HCT116 (cell line): ENCODE measurements around the gene TMEM150A. TPM values are rescaled to one million over a fixed set of nuclear protein-coding genes. Genes with fewer than 3 reads are reported as not detected.

Experiments
- ATAC-seq: fragments of 200-7000 bp; cut with Tn5 transposase; 2 replicates; pipeline ENCODE4 v1.9.1; 2020; ENCODE audit warnings: mild to moderate bottlenecking, moderate library complexity
- BruUV-seq: library from RNA; stranded (reverse); fragments of 400-500 nt; replicated peaks from 2 replicates; lab custom pipeline; 2021; lab: Mats Ljungman, UMichigan
- CTCF ChIA-PET: fragments of 300-600 bp; sonication (Branson Sonifier 250); formaldehyde crosslinking; loops from one replicate; lab custom pipeline; 2021; ENCODE audit warnings: antibody characterized with exemption; lab: Charles Lee
- POLR2A ChIA-PET: fragments of 300-600, 350-600 bp; sonication (Branson Sonifier 250); formaldehyde crosslinking; loops from one replicate; lab custom pipeline; 2021; ENCODE audit warnings: antibody characterized with exemption; lab: Charles Lee
- RAD21 ChIA-PET, 2 experiments: fragments of 300-600 bp; sonication (Branson Sonifier 250); formaldehyde crosslinking; loops; one replicate each; lab custom pipeline; 2023; ENCODE audit warnings: low total read pairs in 2 of 2; ENCODE audit not compliant: uncharacterized antibody in 2 of 2, unreplicated experiment in 2 of 2, low non-redundant PET in 1 of 2; lab: Charles Lee
- DNase-seq: peaks from one replicate; pipeline ENCODE4 v3.0.0-alpha.2; 2010; ENCODE audit warnings: low read depth, low spot score
- H2AFZ ChIP-seq: fragments of 200-600 bp; shearing (Covaris generic), sonication (generic); 2 replicates; pipeline ENCODE4 v1.6.1; 2017; ENCODE audit warnings: low read depth, mixed run types, mixed read lengths, antibody characterized with exemption, low read length; ENCODE audit not compliant: poor library complexity, severe bottlenecking
- H3K27ac ChIP-seq: 2 replicates; pipeline ENCODE4 v1.5.1; 2012; ENCODE audit warnings: low read depth, low read length
- H3K27me3 ChIP-seq: fragments of 200-600 bp; sonication (generic); 2 replicates; pipeline ENCODE4 v1.6.1; 2016; ENCODE audit warnings: mixed run types, low read length, mixed read lengths; ENCODE audit not compliant: insufficient read depth
- H3K36me3 ChIP-seq, 2 experiments: fragments of 200-500 bp in 1 of 2; fragments of 200-600 bp in 1 of 2; sonication (Bioruptor generic) in 1 of 2; sonication (generic) in 1 of 2; 2 replicates each; pipeline versions ENCODE4 v1.5.1 to v1.6.1; 2014 to 2016; ENCODE audit warnings: low read length in 2 of 2, inconsistent platforms in 1 of 2, mixed read lengths in 1 of 2, mixed run types in 1 of 2; ENCODE audit not compliant: insufficient read depth in 2 of 2, control insufficient read depth in 1 of 2
- H3K4me1 ChIP-seq, 2 experiments: fragments of 200-600 bp in 1 of 2; sonication (generic) in 1 of 2; 2 replicates each; pipeline versions ENCODE4 v1.5.1 to v1.6.1; 2012 to 2017; ENCODE audit warnings: low read length in 2 of 2, inconsistent platforms in 1 of 2, mild to moderate bottlenecking in 1 of 2, mixed read lengths in 1 of 2, mixed run types in 1 of 2, moderate library complexity in 1 of 2; ENCODE audit not compliant: insufficient read depth in 2 of 2, control insufficient read depth in 1 of 2
- H3K4me2 ChIP-seq: fragments of 200-600 bp; sonication (generic); 2 replicates; pipeline ENCODE4 v1.6.1; 2017; ENCODE audit warnings: mixed run types, low read length, mixed read lengths
- H3K4me3 ChIP-seq, 2 experiments: fragments of 200-600 bp in 1 of 2; sonication (generic) in 1 of 2; replicated peaks in 1 of 2; 2 replicates each; pipeline ENCODE4 v1.5.1; 2011 to 2016; ENCODE audit warnings: low read length in 2 of 2, control low read depth in 1 of 2, low read depth in 1 of 2, mild to moderate bottlenecking in 1 of 2, mixed read lengths in 1 of 2, mixed run types in 1 of 2
- H3K79me2 ChIP-seq: fragments of 200-600 bp; sonication (generic); 2 replicates; pipeline ENCODE4 v1.6.1; 2017; ENCODE audit warnings: mild to moderate bottlenecking, mixed run types, low read length, moderate library complexity, mixed read lengths; ENCODE audit not compliant: insufficient read depth
- H3K9ac ChIP-seq: fragments of 200-600 bp; sonication (generic); 2 replicates; pipeline ENCODE4 v1.6.1; 2016; ENCODE audit warnings: low read length, mixed read lengths
- H3K9me2 ChIP-seq: fragments of 200-600 bp; sonication (generic), shearing (Covaris generic); 2 replicates; pipeline ENCODE4 v1.6.1; 2017; ENCODE audit warnings: mixed run types, mild to moderate bottlenecking, moderate library complexity; ENCODE audit not compliant: insufficient read depth
- H3K9me3 ChIP-seq, 2 experiments: fragments of 200-500 bp in 1 of 2; fragments of 200-600 bp in 1 of 2; sonication (Bioruptor generic) in 1 of 2; sonication (generic) in 1 of 2; 2 replicates each; pipeline ENCODE4 v1.6.1; 2014 to 2017; ENCODE audit warnings: low read length in 2 of 2, mixed read lengths in 2 of 2, inconsistent platforms in 1 of 2, low read depth in 1 of 2, mild to moderate bottlenecking in 1 of 2, mixed run types in 1 of 2, moderate library complexity in 1 of 2; ENCODE audit not compliant: control insufficient read depth in 1 of 2, insufficient read depth in 1 of 2
- H4K20me1 ChIP-seq: fragments of 200-600 bp; sonication (generic), shearing (Covaris generic); 2 replicates; pipeline ENCODE4 v1.6.1; 2017; ENCODE audit warnings: mixed run types, mild to moderate bottlenecking, moderate library complexity; ENCODE audit not compliant: insufficient read depth
- ATF3 ChIP-seq: IDR thresholded peaks from 2 replicates; pipeline ENCODE4 v1.6.1; 2012
- ELF1 ChIP-seq: IDR thresholded peaks from 2 replicates; pipeline ENCODE4 v1.6.1; 2012; ENCODE audit warnings: low read depth, borderline replicate concordance
- EZH2 ChIP-seq: fragments of 200-600 bp; sonication (generic); IDR thresholded peaks from 2 replicates; pipeline ENCODE4 v1.6.1; 2017; ENCODE audit warnings: antibody characterized with exemption, mixed run types
- JUND ChIP-seq: IDR thresholded peaks from 2 replicates; pipeline ENCODE4 v1.6.1; 2012
- POLR2A ChIP-seq: IDR thresholded peaks from 2 replicates; pipeline ENCODE4 v1.7.0; 2011; ENCODE audit warnings: borderline replicate concordance; ENCODE audit not compliant: insufficient read depth, insufficient read length; ENCODE audit errors: extremely low read depth
- REST ChIP-seq: IDR thresholded peaks from 2 replicates; pipeline ENCODE4 v1.6.1; 2012; ENCODE audit warnings: low read depth
- SIN3A ChIP-seq: IDR thresholded peaks from 2 replicates; pipeline ENCODE4 v1.6.1; 2012; ENCODE audit warnings: low read depth
- SRF ChIP-seq: IDR thresholded peaks from 2 replicates; pipeline ENCODE4 v1.6.1; 2012; ENCODE audit warnings: low read depth
- TCF7L2 ChIP-seq: IDR thresholded peaks from 2 replicates; pipeline ENCODE4 v1.7.0; 2011; ENCODE audit warnings: borderline replicate concordance, inconsistent platforms; ENCODE audit not compliant: insufficient read depth, insufficient read length; ENCODE audit errors: extremely low read depth
- YY1 ChIP-seq: IDR thresholded peaks from 2 replicates; pipeline ENCODE4 v1.6.1; 2011; ENCODE audit warnings: low read length, low read depth, moderate library complexity, mild to moderate bottlenecking; ENCODE audit not compliant: insufficient replicate concordance; ENCODE audit errors: extremely low read depth
- ZBTB33 ChIP-seq: IDR thresholded peaks from 2 replicates; pipeline ENCODE4 v1.6.1; 2011; ENCODE audit warnings: mild to moderate bottlenecking, low read length, moderate library complexity; ENCODE audit not compliant: insufficient replicate concordance; ENCODE audit errors: extremely low read depth
- ZFX ChIP-seq: fragments of 450-650 bp; IDR thresholded peaks from 2 replicates; pipeline ENCODE4 v1.6.1; 2017
- intact Hi-C: fragments of 100-400 bp; cut with micrococcal nuclease; formaldehyde crosslinking; loops from 2 replicates; pipeline ENCODE4 v1.10.0; 2022
- total RNA-seq: library from RNA; stranded (reverse); gene quantifications from one replicate; pipeline ENCODE4 v1.2.1, GENCODE V29; 2021; ENCODE audit not compliant: unreplicated experiment

Gene TMEM150A
- total RNA-seq, 1 experiment from 2014 or later: 9.9 TPM

GRCh38 chr2:85585781-85586105 is 16.8 kb downstream of the TMEM150A start:
- Histone ChIP-seq H4K20me1 (no peaks in the 10 kb centered on the region), H3K27me3 (no peaks in the 10 kb centered on the region), H3K79me2 (no peaks in the 10 kb centered on the region), H2AFZ (no peak overlapping the region), H3K9me2 (no peaks in the 10 kb centered on the region), H3K4me2 (peak overlapping the region; percentile 78), H3K4me3 (0 out of 4 replicates have a peak overlapping the region, but pooled peaks of 1 of the 2 experiments have one; percentile 27), H3K27ac (peak overlapping the region; percentile 75), H3K9ac (0 out of 2 replicates have a peak overlapping the region, but pooled peaks have one; percentile 46), H3K9me3 (no peaks in the 10 kb centered on the region), H3K36me3 (peaks cover 0 to 4% of the 10 kb centered on the region in 2 experiments; a peak in 2 of 4 replicates), H3K4me1 (peaks cover 20 to 23% of the 10 kb centered on the region in 2 experiments)
- CTCF ChIA-PET: no interaction called here
- no peak for DNase-seq
- no TSS peak for BruUV-seq
- peak; percentile 29; the same call in 1 of the 2 replicates for ATAC-seq
- intact Hi-C loops: no loop called here
- RAD21 ChIA-PET: no interaction called here
- POLR2A ChIA-PET: interaction anchor here (0.8 to 1.2 kb wide), 3 partner anchors 24 to 171 kb away, joined by 3 to 4 read pairs (median 3); partner anchors contain the start of genes C2orf68 and GGCX
- no peak for TF ChIP-seq SRF
- peak; percentile 35; the same call in 1 of the 2 replicates for TF ChIP-seq JUND

GRCh38 chr2:85584857-85585780 is 17.4 kb downstream of the TMEM150A start:
- peak overlapping the region; percentile 75 for H3K27ac ChIP-seq
- RAD21 ChIA-PET: no interaction called here
- intact Hi-C loops: no loop called here
- H3K36me3 ChIP-seq: peaks cover 0 to 4% of the 10 kb centered on the region in 2 experiments; a peak in 2 of 4 replicates
- DNase-seq (no peak), ATAC-seq (peak; percentile 94)
- POLR2A ChIA-PET: interaction anchor here (0.8 to 1.2 kb wide), 4 partner anchors 10 to 171 kb away, joined by 3 to 4 read pairs (median 3); partner anchors contain the start of genes C2orf68, GGCX and RNF181
- peak overlapping the region in 1 of 2 experiments; percentile 27; a peak in 2 of 4 replicates for H3K4me3 ChIP-seq
- H3K79me2 ChIP-seq: no peaks in the 10 kb centered on the region
- CTCF ChIA-PET: no interaction called here
- no peaks in the 10 kb centered on the region for H3K9me3 ChIP-seq
- H2AFZ ChIP-seq: no peak overlapping the region
- peak overlapping the region; percentile 78 for H3K4me2 ChIP-seq
- no TSS peak for BruUV-seq
- peak overlapping the region; percentile 46 for H3K9ac ChIP-seq
- no peaks in the 10 kb centered on the region for H3K27me3 ChIP-seq
- peaks cover 20 to 23% of the 10 kb centered on the region in 2 experiments for H3K4me1 ChIP-seq
- no peaks in the 10 kb centered on the region for H3K9me2 ChIP-seq
- H4K20me1 ChIP-seq: no peaks in the 10 kb centered on the region
- TF ChIP-seq ZBTB33 (no peak), ZFX (no peak), REST (no peak), YY1 (no peak), EZH2 (no peak), ATF3 (no peak), ELF1 (no peak), JUND (peak; percentile 74), SIN3A (no peak; the same call in 1 of the 2 replicates), TCF7L2 (no peak), POLR2A (no peak)
